Muscle of arm (tissue), 12 donors: ENCODE measurements around the gene ZC3H4. TPM values are rescaled to one million over a fixed set of nuclear protein-coding genes. Genes with fewer than 3 reads are reported as not detected.
"Not testable (repeated sequence)": the region's sequence is repeated elsewhere in the genome, so short reads cannot be mapped to it uniquely, and the experiment has no call there.

Experiments
- DNase-seq: peaks from one replicate; pipeline ENCODE4 v3.0.0-alpha.2; 2013
- polyA plus RNA-seq, 12 donors: library from polyadenylated mRNA; unstranded; fragments of 120-200 nt; gene quantifications; one replicate each; pipeline ENCODE4 v1.2.1, GENCODE V29; 2013; ENCODE audit not compliant: insufficient read length in 12 of 12

Gene ZC3H4
- polyA plus RNA-seq, 12 donors, result 17.7 to 41.1 (median 24.8) TPM; not detected in 1

GRCh38 chr19:47109177-47109540, 4.4 kb downstream of the ZC3H4 start:
- DNase-seq, result no peak

DNA sequence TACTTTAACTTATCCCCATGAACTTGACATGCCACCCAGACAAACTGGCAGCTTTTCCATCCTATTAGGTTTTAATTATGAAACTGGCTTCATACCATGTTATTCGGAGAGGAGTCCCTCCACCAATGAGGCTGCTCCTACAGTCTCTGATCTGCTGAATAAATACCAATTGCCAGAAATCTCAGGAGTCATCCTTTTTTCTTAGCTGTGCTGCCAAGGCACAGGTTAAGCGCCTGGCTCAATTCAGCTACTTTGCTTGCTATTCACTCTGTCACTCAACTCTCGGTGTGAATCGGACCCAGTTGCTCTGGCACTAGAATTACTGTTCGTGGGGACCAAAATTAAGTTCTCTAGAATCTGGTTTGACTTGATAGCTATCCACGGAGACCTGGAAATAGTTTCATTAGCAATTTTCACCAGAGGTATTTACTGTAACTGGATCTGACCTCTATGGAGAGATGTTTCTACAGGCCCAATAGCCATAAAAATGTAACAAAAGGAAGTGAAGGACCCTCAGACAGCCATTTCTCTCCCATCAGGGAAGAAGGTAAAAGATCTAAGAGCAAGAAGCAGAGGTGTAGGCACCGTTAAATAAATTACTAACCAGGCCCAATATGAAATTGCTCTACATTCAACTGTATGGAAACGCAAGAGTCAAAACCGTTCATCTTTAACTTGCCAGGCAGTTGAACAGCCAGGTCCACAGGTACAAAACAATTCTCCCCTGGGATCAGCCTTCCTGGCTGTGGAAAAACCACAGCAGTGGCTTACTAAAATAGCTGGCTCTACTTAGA, 5.4 kb downstream of the ZC3H4 start:
- no peak for DNase-seq

DNA sequence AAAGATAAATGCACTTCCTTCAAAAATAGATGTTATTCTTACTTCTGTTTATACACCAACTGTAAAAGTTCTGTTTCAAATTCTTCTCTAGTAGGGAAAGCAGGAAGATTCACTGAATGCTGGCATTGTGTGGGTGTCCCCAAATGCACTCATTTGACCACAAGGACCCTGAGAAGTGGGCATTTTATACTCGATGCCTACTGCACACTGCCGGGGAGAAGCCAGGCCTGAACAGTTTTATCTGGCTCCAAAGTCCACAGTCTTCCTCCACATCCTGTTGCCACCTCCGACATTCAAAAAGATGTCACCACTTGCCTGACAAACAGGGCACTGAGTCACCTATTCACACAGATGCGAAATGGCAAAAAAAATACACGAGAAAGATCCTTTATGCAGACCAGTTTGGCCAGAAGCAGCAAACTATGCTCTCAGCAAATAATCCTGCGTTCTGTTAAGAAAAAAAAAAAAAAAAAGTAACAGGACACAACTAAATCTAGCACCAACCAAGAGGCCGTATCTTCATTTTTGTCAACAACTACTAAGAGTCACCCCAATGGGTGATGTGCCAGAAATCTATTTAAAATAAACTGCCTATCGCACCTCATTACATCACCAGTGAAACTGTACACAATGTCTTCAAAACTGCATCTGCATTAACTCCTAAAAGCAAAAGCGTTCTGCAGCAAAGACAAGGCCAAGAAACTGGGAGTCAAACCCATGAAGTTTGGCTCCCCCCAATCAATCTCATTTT, 6.2 kb downstream of the ZC3H4 start:
- DNase-seq, result no peak

DNA sequence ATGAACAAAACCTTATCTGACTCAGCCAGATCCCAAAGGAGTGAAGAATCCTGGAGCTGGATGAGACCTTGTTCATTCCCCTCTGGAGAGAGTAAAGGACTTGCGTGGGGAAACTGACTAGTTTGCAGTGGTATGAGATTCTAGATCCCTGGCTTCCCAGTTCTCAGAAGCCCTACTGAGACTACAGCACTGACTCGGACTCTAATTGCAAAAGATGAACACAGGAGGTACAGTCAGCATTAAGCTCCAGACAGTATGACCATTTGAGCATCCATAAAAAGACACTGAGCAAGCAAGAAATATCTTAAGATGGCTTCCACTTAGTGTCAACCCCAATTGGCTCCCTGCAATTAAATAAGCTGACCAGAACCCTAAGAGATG, 6.8 kb downstream of the ZC3H4 start:
- DNase-seq, result no peak

DNA sequence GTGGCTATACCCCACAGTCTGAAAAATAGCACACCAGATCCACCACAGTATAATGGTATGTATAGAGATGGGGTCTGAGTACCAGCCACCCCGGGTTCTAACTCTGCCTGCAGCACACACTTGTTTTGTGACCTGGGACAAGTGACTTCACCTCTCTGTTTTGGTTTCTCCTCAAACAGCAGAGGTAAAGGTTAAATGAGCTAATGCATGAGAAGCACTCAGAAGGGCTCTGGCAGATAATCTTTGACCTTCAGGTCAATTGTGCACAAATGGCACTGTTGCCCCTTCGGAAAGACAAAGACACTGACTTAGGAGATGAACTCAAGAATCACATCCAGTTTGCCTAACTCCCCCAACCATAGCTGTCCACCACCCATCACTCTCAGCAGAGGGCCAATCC, 7.7 kb downstream of the ZC3H4 start:
- no peak for DNase-seq

DNA sequence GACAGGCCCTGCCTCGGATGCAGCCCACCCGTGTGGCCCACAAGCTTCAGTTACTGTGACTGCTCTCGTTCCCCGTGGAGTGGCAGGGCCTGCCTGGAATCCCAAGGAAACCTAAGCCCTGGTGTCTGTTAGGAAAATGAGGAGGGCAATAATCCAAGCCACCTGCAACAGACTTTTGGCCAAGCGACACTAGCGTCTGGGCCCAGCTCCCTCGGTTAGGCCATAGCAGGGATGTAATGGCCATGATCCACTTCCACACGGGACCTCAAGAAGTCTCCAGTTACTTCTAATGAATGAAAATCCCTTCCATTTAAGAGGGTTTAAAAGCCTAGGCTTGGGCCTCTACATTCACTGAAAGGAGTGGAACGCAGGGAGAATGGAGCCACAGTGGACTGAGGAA, 8.9 kb downstream of the ZC3H4 start:
- peak; percentile 60 for DNase-seq

DNA sequence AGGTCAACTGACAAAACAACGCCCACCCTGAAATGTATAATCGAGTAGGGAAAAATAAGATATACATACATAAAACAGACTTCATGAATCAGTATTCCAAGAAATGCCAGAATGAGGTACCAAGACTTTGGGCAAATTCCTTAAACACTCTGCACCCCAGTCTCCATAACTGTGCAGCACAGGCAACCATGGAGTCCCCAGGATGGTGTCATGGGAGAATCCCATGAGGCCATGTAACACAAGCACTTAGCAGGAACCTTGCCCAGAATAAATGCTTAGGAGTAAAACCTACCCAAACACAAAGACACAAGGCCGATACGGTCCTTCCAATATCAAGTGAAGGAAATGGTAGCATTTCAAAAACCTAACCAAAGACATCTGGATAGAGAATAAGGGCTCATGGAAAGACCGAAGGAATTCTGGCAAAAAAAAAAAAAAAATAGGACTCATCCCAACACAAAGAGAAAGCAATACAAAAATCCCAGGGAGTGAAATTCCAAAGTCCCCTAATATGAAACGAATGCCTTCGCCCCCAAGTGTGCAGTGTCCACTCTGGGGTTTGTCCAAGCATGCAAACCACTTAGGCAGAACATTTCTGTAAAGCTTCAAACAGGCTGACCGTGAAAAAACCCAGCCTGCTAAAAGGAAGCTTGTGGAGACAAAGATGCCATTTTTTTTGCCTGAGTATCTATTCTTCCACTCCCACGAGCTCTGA, 11.1 kb downstream of the ZC3H4 start:
- DNase-seq, result no peak

DNA sequence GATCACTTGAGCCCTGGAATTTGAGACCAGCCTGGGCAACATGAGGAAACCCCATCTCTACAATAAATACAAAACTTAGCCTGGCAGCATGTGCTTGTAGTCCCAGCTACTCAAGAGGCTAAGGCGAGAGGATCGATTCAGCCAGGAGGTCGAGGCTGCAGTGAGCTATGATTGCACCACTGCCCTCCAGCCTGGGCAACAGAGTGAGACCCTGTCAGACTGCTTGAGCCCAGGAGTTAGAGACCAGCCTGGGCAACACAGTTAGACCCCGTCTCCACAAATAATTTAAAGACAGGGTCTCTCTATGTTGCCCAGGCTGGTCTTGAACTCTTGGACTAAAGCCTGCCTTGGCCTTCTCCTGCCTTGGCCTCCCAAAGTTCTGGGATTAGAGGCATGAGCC, 12.5 kb downstream of the ZC3H4 start:
- DNase-seq, result not testable (repeated sequence)

DNA sequence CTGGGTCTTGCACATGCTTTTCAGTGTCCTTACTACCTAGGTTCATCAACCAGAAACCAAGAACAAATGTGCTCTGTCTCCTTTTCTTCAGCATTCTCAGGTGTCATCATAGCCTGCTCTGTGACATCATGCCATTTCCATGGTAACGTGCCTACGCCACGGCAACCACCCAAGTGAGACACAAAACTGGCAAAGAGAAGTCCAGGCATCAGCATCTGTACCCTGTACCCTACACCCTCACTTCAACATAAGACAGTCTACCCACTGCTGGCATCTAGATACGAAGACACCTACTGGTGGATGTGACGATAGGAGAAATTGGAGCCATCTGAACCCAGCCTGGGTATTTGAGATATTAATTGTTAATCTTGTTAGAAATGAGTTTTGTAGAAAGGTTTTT, 13.3 kb downstream of the ZC3H4 start:
- DNase-seq, result no peak

- no peak for DNase-seq
Measured at GRCh38 chr19:47099576-47100050, 14.0 kb downstream of the ZC3H4 start.

GRCh38 chr19:47098608-47099007, 15.0 kb downstream of the ZC3H4 start:
- no peak for DNase-seq

GRCh38 chr19:47097396-47098201, 16.0 kb downstream of the ZC3H4 start:
- DNase-seq, result no peak

DNA sequence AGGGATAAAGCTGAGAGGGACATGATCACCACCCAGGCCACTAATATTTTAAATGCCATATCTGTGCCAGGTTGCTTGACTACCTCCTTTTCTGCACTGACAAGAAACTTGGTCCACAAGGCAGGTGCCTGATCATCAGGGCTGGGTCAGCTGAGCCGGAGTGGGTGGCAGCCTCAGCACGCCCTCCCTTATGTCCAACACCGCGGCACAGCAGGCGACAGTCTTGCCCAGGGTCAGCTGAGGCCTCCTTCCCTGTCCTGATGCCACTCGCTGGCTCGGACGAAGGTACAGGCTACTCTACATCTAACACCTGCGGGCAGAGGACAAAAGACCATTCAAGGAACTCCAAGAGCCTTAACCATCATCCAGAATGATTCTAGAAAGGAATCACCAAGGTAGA, 16.9 kb downstream of the ZC3H4 start:
- no peak for DNase-seq

DNA sequence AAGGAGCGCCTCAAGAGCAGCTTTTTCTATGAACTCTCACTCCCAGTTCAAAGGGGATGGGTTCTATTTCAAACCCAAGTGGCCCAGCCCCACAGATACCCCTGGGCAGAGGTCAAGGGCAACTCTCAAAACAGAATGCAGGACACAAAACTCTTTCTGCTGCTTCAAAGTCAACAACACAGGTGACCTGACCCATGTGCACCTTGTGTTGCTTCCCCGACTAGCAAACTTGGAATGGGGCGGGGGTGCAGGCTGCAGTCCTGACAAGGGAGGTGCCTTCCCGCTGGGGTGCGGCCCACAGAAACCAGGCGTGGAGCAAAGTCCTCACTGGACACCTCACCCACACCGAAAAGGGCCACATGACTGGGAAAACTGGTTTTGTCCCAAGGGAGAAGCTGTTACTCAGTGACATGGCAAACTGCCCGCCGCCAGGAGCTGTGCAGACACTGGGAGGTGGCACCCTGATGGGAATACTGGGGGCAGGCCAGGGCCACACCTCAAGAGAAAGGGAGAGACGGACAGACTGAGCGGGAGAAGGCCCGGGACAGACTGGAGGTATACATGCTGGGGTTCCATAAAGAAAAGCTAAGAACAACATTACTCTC, 17.4 kb downstream of the ZC3H4 start:
- no peak for DNase-seq

DNA sequence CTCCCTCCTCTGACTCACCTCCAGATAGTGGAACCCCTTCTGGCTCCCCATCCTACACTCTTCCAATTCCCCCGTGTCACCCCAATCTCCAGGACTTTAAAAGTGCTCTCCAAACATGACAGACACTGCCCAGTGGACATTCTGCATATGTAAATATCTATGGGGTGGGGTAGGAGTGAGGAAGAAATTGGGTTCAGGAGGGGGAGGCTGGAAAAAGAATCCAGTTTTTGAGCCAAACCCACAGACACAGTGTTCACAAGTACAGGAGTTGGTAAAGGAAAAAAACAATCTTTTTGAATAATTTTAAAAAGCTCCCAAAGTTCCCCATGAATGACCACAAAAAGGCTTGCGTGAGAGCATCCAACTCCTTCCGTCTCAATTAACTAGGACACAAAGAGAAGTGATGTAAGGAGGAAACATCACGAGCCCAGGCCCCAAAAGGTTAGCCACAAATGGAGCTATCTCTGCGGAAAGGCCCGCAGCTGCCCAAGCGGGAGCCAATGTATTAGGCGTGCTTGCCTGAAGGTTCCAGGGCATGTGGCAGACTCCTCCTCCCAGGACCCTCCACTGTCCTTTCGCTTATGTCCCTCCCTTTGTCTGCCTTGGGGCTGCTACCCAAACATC, 18.0 kb downstream of the ZC3H4 start:
- DNase-seq, result no peak

DNA sequence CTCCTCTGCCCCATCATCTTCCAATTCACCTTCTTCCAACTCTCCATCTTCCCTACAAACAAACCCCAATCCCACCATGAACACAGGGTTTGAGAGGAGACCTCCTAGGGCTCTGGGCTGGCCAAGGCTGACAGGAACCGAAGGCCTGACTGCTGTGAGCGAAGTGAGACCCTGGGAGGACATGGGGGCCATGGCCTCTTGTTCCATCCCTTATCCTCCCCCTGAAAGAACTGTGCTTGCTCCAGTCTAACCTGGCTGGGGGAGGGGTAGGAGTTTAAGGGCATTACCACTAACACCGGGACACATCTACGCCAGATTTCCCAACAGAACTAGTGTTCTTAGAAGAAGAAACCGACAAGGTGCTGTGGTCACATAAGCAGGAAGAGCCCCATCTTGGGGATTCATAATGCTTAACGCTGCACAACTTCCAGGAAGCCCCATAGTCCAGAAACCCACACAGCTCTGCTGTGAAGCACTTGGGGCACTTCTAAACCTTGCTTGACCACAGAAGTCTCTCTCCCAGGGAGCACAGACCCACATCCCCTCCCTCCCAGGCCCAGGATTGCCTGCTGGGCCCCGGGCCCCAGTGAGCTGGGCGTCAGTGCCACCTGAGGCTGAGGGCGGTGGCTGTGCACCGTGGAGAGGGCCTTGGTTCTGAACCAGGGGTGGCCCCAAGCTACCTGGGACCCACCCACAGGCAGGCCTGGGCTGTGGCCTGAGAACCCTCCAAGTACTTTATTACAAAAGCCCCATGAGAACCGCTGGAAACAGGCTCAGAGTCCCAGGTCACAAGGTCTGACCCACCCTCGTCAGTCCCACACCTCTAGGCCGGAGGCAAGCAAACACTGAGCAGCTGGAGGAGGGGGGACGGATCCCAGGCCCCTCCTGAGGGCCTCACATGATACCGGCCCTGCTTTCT, 18.8 kb downstream of the ZC3H4 start:
- no peak for DNase-seq

- DNase-seq, result no peak
Measured at GRCh38 chr19:47093841-47094240, 19.7 kb downstream of the ZC3H4 start.

DNA sequence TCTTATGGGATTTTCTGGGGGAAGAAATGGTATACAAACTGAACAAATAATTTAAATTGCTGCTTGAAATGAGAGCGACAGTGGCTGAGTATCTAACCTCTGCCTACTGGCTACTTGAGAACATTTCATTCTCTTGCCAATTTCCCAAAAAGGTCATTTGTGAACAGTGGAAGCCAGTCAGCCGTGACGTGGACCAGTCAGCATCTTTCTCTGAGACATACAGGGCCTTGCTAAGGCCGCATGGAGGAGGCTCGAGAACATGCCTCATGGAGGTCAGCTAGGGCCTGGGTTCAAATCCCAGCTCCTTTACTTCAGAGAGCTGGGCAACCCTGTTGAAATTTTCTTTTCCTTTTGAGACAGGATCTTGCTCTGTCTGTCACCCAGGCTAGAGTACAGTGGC, 20.3 kb downstream of the ZC3H4 start:
- DNase-seq, result no peak

- DNase-seq, result no peak
Measured at GRCh38 chr19:47089767-47090350, 23.7 kb downstream of the ZC3H4 start.
